OCI-LY3 (cell line): ENCODE data around the gene DHCR24.

Source experiments
- H2AFZ ChIP-seq: fragments of 200-600, 300-600 bp; shearing (Covaris generic); 2 replicates; pipeline ENCODE4 v1.6.0; 2014; ENCODE audit warnings: antibody characterized with exemption, low read depth, low read length
- H3K27ac ChIP-seq: fragments of 200-600, 300-600 bp; sonication (generic); 2 replicates; pipeline ENCODE4 v1.5.1; 2014; ENCODE audit warnings: mild to moderate bottlenecking, low read length, moderate library complexity, mixed read lengths
- H3K27me3 ChIP-seq: fragments of 200-600, 300-600 bp; sonication (generic); 2 replicates; pipeline ENCODE4 v1.6.1; 2014; ENCODE audit warnings: low read depth, low read length, mixed read lengths
- H3K36me3 ChIP-seq: fragments of 200-600, 300-600 bp; sonication (generic); replicated peaks from 2 replicates; pipeline ENCODE3; 2014; ENCODE audit warnings: low read depth, low read length, mixed read lengths
- H3K4me1 ChIP-seq: fragments of 300-600, 200-600 bp; sonication (generic); 2 replicates; pipeline ENCODE4 v1.6.1; 2014; ENCODE audit warnings: low read length, mixed read lengths
- H3K4me2 ChIP-seq: fragments of 200-600, 300-600 bp; sonication (generic); 2 replicates; pipeline ENCODE4 v1.6.1; 2014; ENCODE audit warnings: low read length, mixed read lengths
- H3K4me3 ChIP-seq: fragments of 300-600, 200-600 bp; sonication (generic); 2 replicates; pipeline ENCODE4 v1.5.1; 2014; ENCODE audit warnings: antibody characterized with exemption, mild to moderate bottlenecking, low read length, moderate library complexity
- H3K79me2 ChIP-seq: fragments of 300-600, 200-600 bp; shearing (Covaris generic); 2 replicates; pipeline ENCODE4 v1.6.1; 2014; ENCODE audit warnings: mild to moderate bottlenecking, low read length, mixed read lengths
- H3K9ac ChIP-seq: fragments of 300-600, 200-600 bp; shearing (Covaris generic); 2 replicates; pipeline ENCODE4 v1.6.0; 2014; ENCODE audit warnings: mild to moderate bottlenecking, low read length, moderate library complexity
- H3K9me3 ChIP-seq: fragments of 200-600, 300-600 bp; shearing (Covaris generic); 2 replicates; pipeline ENCODE4 v1.6.1; 2014; ENCODE audit warnings: low read length, mixed read lengths; ENCODE audit not compliant: insufficient read depth
- H4K20me1 ChIP-seq: fragments of 200-600, 300-600 bp; sonication (generic); 2 replicates; pipeline ENCODE4 v1.6.1; 2016; ENCODE audit warnings: low read length, mixed read lengths; ENCODE audit not compliant: insufficient read depth
- CTCF ChIP-seq: fragments of 200-600, 300-600 bp; sonication (generic); IDR thresholded peaks from 2 replicates; pipeline ENCODE4 v1.5.1; 2014; ENCODE audit warnings: antibody characterized with exemption, low read length, low read depth
- EZH2phosphoT487 ChIP-seq: fragments of 200-600 bp; shearing (Covaris generic); IDR thresholded peaks from 2 replicates; pipeline ENCODE4 v1.6.1; 2018; ENCODE audit warnings: antibody characterized with exemption, mixed run types, low read depth

The DHCR24 gene

GRCh38 chr1:54843449-54843848, 43.5 kb downstream of the DHCR24 start:
- no peak overlapping the region for H2AFZ ChIP-seq
- no peaks in the 10 kb centered on the region for H3K27me3 ChIP-seq
- no peak overlapping the region for H3K27ac ChIP-seq
- H3K9me3 ChIP-seq, result no peaks in the 10 kb centered on the region
- no peak overlapping the region for H3K9ac ChIP-seq
- peaks cover 4% of the 10 kb centered on the region for H3K36me3 ChIP-seq
- H3K4me1 ChIP-seq, result no peaks in the 10 kb centered on the region
- TF ChIP-seq EZH2phosphoT487 (no peak), CTCF (no peak)
- H3K4me3 ChIP-seq, result no peak overlapping the region
- H4K20me1 ChIP-seq, result no peaks in the 10 kb centered on the region
- H3K4me2 ChIP-seq, result no peak overlapping the region
- no peaks in the 10 kb centered on the region for H3K79me2 ChIP-seq

GRCh38 chr1:54842963-54843362, 44.0 kb downstream of the DHCR24 start:
- H3K36me3 ChIP-seq, result no peaks in the 10 kb centered on the region
- TF ChIP-seq CTCF (no peak), EZH2phosphoT487 (no peak)

GRCh38 chr1:54842206-54842915, 44.6 kb downstream of the DHCR24 start:
- no peak for TF ChIP-seq EZH2phosphoT487
- no peak for TF ChIP-seq CTCF
- Histone ChIP-seq H3K9ac (no peak overlapping the region), H3K36me3 (no peaks in the 10 kb centered on the region), H4K20me1 (no peaks in the 10 kb centered on the region), H3K27me3 (no peaks in the 10 kb centered on the region), H3K79me2 (no peaks in the 10 kb centered on the region), H3K4me1 (no peaks in the 10 kb centered on the region), H2AFZ (no peak overlapping the region), H3K4me3 (no peak overlapping the region), H3K27ac (no peak overlapping the region), H3K4me2 (no peak overlapping the region), H3K9me3 (no peaks in the 10 kb centered on the region)

More at GRCh38 chr1:54842963-54843362, 44.0 kb downstream of the DHCR24 start:
- Histone ChIP-seq H4K20me1 (no peaks in the 10 kb centered on the region), H3K27me3 (no peaks in the 10 kb centered on the region), H3K9ac (no peak overlapping the region), H3K4me1 (no peaks in the 10 kb centered on the region), H3K4me3 (no peak overlapping the region), H3K9me3 (no peaks in the 10 kb centered on the region), H3K79me2 (no peaks in the 10 kb centered on the region), H3K27ac (no peak overlapping the region), H2AFZ (no peak overlapping the region), H3K4me2 (no peak overlapping the region)

- Histone ChIP-seq H3K4me3 (no peak overlapping the region), H3K27ac (no peak overlapping the region), H3K79me2 (no peaks in the 10 kb centered on the region), H4K20me1 (no peaks in the 10 kb centered on the region), H3K9ac (no peak overlapping the region), H3K27me3 (no peaks in the 10 kb centered on the region), H3K4me2 (no peak overlapping the region), H3K4me1 (no peaks in the 10 kb centered on the region), H3K9me3 (no peaks in the 10 kb centered on the region), H2AFZ (no peak overlapping the region), H3K36me3 (no peaks in the 10 kb centered on the region)
- no peak for TF ChIP-seq EZH2phosphoT487
- no peak for TF ChIP-seq CTCF
Measured at GRCh38 chr1:54839824-54840223, 47.2 kb downstream of the DHCR24 start.
